DND-41 (cell line): ENCODE measurements around the gene CNPPD1.
A peak's percentile ranks its signal among the peaks of the same experiment; 100 is the strongest.

ENCODE experiments used
- ATAC-seq: fragments of 200-7000 bp; cut with Tn5 transposase; 3 replicates; pipeline ENCODE4 v1.9.1; 2021; ENCODE audit warnings: low read depth; ENCODE audit not compliant: insufficient read depth
- DNase-seq: peaks from one replicate; pipeline ENCODE4 v3.0.0-alpha.2; 2020
- H2AFZ ChIP-seq: 2 replicates; pipeline ENCODE4 v1.6.0; 2012; ENCODE audit warnings: low read depth, low read length
- H3K27ac ChIP-seq: 2 replicates; pipeline ENCODE4 v1.5.1; 2012; ENCODE audit warnings: low read length, inconsistent platforms
- H3K27me3 ChIP-seq: fragments of 200-600 bp; sonication (generic); 2 replicates; pipeline ENCODE4 v1.6.0; 2012; ENCODE audit warnings: low read length, mild to moderate bottlenecking, inconsistent platforms; ENCODE audit not compliant: insufficient read depth, poor library complexity
- H3K36me3 ChIP-seq: 2 replicates; pipeline ENCODE4 v1.5.1; 2012; ENCODE audit warnings: low read length, inconsistent platforms; ENCODE audit not compliant: insufficient read depth
- H3K4me1 ChIP-seq: 2 replicates; pipeline ENCODE4 v1.5.1; 2012; ENCODE audit warnings: mild to moderate bottlenecking, low read length; ENCODE audit not compliant: insufficient read depth
- H3K4me2 ChIP-seq: 2 replicates; pipeline ENCODE4 v1.6.0; 2012; ENCODE audit warnings: mild to moderate bottlenecking, moderate library complexity, low read length, inconsistent platforms; ENCODE audit not compliant: insufficient read depth
- H3K4me3 ChIP-seq, 2 experiments: fragments of 200-600 bp in 1 of 2; shearing (Covaris generic) in 1 of 2; 2 replicates each; pipeline ENCODE4 v1.5.1; 2012 to 2016; ENCODE audit warnings: inconsistent platforms in 2 of 2, low read length in 2 of 2, mild to moderate bottlenecking in 2 of 2, low read depth in 1 of 2, moderate library complexity in 1 of 2
- H3K79me2 ChIP-seq: 2 replicates; pipeline ENCODE4 v1.6.0; 2012; ENCODE audit warnings: low read length, inconsistent platforms; ENCODE audit not compliant: insufficient read depth
- H3K9ac ChIP-seq: 2 replicates; pipeline ENCODE4 v1.6.0; 2012; ENCODE audit warnings: low read depth, mild to moderate bottlenecking, inconsistent platforms, low read length, moderate library complexity
- H3K9me3 ChIP-seq: 2 replicates; pipeline ENCODE4 v1.5.1; 2012; ENCODE audit warnings: low read length, moderate library complexity, mild to moderate bottlenecking, inconsistent platforms; ENCODE audit not compliant: insufficient read depth, severe bottlenecking
- H4K20me1 ChIP-seq: 2 replicates; pipeline ENCODE4 v1.6.0; 2012; ENCODE audit warnings: low read length; ENCODE audit not compliant: insufficient read depth
- EZH2 ChIP-seq: IDR thresholded peaks from 3 replicates; pipeline ENCODE4 v1.6.1; 2012; ENCODE audit warnings: borderline replicate concordance, low read depth, mild to moderate bottlenecking, moderate library complexity, low read length, inconsistent platforms; ENCODE audit not compliant: severe bottlenecking
- TF ChIP-seq, protein P1 (sequence below): IDR thresholded peaks from 2 replicates; pipeline ENCODE4 v1.5.1; 2012; ENCODE audit warnings: borderline replicate concordance, low read length, moderate library complexity, mild to moderate bottlenecking; ENCODE audit not compliant: poor library complexity, severe bottlenecking; ENCODE audit errors: extremely low read depth

CNPPD1 gene

DNA sequence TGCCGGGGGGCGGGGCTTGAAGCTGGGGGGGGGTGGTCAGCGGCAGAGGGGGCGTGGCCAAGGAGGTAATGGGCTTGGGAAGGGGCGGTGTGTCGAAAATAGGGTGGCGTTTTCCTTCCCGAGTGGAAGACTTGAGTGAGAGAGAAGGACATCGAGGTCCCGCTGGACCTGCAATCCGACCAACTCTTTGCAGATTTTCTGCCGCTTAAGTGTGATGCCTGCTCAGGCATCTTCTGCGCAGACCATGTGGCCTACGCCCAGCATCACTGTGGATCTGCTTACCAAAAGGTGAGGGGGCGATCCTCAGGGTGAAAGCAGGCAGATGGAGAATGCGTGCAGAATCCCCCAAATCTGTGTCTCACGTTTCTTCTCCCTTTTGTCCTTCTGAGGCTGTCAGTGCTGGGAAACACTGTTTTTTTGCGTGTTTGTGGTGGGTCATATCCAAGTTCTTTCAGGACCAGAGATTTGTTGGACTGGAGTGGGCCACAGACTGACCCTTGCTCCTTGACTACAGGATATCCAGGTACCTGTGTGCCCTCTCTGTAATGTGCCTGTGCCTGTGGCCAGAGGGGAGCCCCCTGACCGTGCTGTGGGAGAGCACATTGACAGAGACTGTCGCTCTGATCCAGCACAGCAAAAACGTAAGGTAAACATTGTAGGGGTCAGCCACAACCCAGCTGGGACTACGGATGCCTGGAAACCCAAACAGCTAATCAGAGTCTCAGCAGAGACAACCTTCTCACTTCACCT lies 30.6 kb upstream of the CNPPD1 start:
- Histone ChIP-seq H3K27me3 (no peaks in the 10 kb centered on the region), H3K79me2 (peaks cover 6% of the 10 kb centered on the region; the same call in 1 of the 2 replicates), H3K27ac (peak overlapping the region; percentile 75), H3K9ac (peak overlapping the region; percentile 57), H2AFZ (peak overlapping the region; percentile 66), H3K4me1 (peaks cover 25% of the 10 kb centered on the region), H3K4me3 (peak overlapping the region; percentile 19 to 70; a peak in 3 of 4 replicates), H3K9me3 (no peaks in the 10 kb centered on the region), H3K4me2 (peak overlapping the region; percentile 75), H4K20me1 (peaks cover 10% of the 10 kb centered on the region), H3K36me3 (peaks cover 29% of the 10 kb centered on the region)
- DNase-seq (no peak), ATAC-seq (peak; percentile 15)
- TF ChIP-seq, protein P1, sequence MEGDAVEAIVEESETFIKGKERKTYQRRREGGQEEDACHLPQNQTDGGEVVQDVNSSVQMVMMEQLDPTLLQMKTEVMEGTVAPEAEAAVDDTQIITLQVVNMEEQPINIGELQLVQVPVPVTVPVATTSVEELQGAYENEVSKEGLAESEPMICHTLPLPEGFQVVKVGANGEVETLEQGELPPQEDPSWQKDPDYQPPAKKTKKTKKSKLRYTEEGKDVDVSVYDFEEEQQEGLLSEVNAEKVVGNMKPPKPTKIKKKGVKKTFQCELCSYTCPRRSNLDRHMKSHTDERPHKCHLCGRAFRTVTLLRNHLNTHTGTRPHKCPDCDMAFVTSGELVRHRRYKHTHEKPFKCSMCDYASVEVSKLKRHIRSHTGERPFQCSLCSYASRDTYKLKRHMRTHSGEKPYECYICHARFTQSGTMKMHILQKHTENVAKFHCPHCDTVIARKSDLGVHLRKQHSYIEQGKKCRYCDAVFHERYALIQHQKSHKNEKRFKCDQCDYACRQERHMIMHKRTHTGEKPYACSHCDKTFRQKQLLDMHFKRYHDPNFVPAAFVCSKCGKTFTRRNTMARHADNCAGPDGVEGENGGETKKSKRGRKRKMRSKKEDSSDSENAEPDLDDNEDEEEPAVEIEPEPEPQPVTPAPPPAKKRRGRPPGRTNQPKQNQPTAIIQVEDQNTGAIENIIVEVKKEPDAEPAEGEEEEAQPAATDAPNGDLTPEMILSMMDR = no peak
- TF ChIP-seq EZH2 = no peak

DNA sequence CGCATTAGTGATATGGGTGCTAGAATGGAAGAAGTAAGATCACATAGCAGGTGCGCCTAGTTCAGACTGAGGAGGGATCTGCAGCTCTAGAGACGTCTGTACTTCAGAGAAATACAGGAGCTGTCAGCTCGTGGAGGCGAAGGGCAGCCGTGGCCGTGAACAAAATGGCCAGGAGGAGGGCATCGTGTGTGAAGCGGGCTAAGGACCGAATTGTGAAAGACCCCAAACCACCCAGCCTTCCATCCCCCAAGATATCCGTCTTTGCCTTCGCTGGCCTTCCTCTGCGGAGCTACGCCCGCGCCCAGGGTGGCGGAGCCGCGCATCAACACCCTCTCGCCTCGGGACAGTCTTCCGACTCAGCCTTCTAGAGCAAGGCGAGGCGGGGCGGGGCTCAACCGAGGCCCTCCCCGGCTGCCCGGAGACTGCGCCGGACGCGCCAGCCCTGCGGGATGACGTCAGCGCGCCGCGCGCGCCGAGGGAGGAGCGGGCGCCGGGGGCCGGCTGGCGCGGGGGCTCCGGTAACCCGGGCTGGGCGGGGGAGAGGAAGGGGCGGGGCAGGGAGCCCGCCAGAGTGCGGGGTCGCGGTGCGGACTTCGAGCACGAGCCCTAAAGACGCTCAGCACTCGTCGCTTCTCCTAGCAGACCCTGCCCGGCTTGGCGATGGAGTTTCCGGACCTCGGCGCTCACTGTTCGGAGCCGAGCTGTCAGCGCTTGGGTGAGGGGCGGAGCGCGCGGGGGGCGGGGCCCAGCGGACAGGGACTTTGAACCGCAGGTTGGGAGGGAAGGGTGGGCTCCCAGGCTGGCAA lies 29.8 kb upstream of the CNPPD1 start, which contains the start of gene ZFAND2B:
Gene ZFAND2B, plus strand, starts transcription at position 455 of the 806 bp plus-strand sequence. Its CDS starts 206 bp downstream, at position 661.
- Histone ChIP-seq H3K4me1 (peaks cover 25% of the 10 kb centered on the region), H3K9ac (peak within 1 kb of the TSS; percentile 57), H3K79me2 (peaks cover 6% of the 10 kb centered on the region; the same call in 1 of the 2 replicates), H3K4me3 (peak within 1 kb of the TSS; percentile 19 to 70; a peak in 3 of 4 replicates), H3K4me2 (peak within 1 kb of the TSS; percentile 75), H3K27me3 (no peaks in the 10 kb centered on the region), H3K27ac (peak within 1 kb of the TSS; percentile 81), H3K9me3 (no peaks in the 10 kb centered on the region), H3K36me3 (peaks cover 29% of the 10 kb centered on the region), H4K20me1 (peaks cover 10% of the 10 kb centered on the region), H2AFZ (peak within 1 kb of the TSS; percentile 73)
- peak; percentile 94 for ATAC-seq
- peak; percentile 93 for DNase-seq
- TF ChIP-seq, protein P1 = no peak
- no peak for TF ChIP-seq EZH2

DNA sequence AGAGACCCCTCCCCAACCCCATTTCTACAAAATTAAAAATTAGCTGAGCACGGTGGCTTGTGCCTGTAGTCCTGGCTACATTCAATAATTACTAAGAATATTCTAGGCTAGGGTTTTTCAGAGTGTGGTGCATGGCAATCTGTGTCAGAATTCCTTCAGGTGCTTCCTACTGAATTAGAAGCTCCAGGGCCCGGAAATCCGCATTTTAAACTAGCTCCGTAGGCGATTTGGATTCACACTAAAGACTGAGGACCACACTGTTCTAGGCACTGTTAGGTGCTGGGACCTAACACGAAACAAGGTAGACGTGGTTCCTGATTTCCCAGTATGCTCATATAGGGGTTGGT lies 29.2 kb upstream of the CNPPD1 start:
- Histone ChIP-seq H4K20me1 (peaks cover 10% of the 10 kb centered on the region), H3K27me3 (no peaks in the 10 kb centered on the region), H3K36me3 (peaks cover 28% of the 10 kb centered on the region), H3K9me3 (no peaks in the 10 kb centered on the region), H3K27ac (peak overlapping the region; percentile 77), H3K79me2 (peaks cover 6% of the 10 kb centered on the region; the same call in 1 of the 2 replicates), H3K9ac (peak overlapping the region; percentile 57), H3K4me1 (peaks cover 25% of the 10 kb centered on the region), H2AFZ (peak overlapping the region; percentile 73), H3K4me2 (peak overlapping the region; percentile 75), H3K4me3 (peak overlapping the region; percentile 19 to 70; a peak in 3 of 4 replicates)
- TF ChIP-seq, protein P1 = no peak
- TF ChIP-seq EZH2 = no peak
- DNase-seq (no peak), ATAC-seq (no peak)
